OCI-LY3 (cell line): ENCODE data around the gene BMPER.

Experiments used
- H2AFZ ChIP-seq: fragments of 200-600, 300-600 bp; shearing (Covaris generic); 2 replicates; pipeline ENCODE4 v1.6.0; 2014; ENCODE audit warnings: antibody characterized with exemption, low read depth, low read length
- H3K27ac ChIP-seq: fragments of 200-600, 300-600 bp; sonication (generic); 2 replicates; pipeline ENCODE4 v1.5.1; 2014; ENCODE audit warnings: mild to moderate bottlenecking, low read length, moderate library complexity, mixed read lengths
- H3K27me3 ChIP-seq: fragments of 200-600, 300-600 bp; sonication (generic); 2 replicates; pipeline ENCODE4 v1.6.1; 2014; ENCODE audit warnings: low read depth, low read length, mixed read lengths
- H3K36me3 ChIP-seq: fragments of 200-600, 300-600 bp; sonication (generic); replicated peaks from 2 replicates; pipeline ENCODE3; 2014; ENCODE audit warnings: low read depth, low read length, mixed read lengths
- H3K4me1 ChIP-seq: fragments of 300-600, 200-600 bp; sonication (generic); 2 replicates; pipeline ENCODE4 v1.6.1; 2014; ENCODE audit warnings: low read length, mixed read lengths
- H3K4me2 ChIP-seq: fragments of 200-600, 300-600 bp; sonication (generic); 2 replicates; pipeline ENCODE4 v1.6.1; 2014; ENCODE audit warnings: low read length, mixed read lengths
- H3K4me3 ChIP-seq: fragments of 300-600, 200-600 bp; sonication (generic); 2 replicates; pipeline ENCODE4 v1.5.1; 2014; ENCODE audit warnings: antibody characterized with exemption, mild to moderate bottlenecking, low read length, moderate library complexity
- H3K79me2 ChIP-seq: fragments of 300-600, 200-600 bp; shearing (Covaris generic); 2 replicates; pipeline ENCODE4 v1.6.1; 2014; ENCODE audit warnings: mild to moderate bottlenecking, low read length, mixed read lengths
- H3K9ac ChIP-seq: fragments of 300-600, 200-600 bp; shearing (Covaris generic); 2 replicates; pipeline ENCODE4 v1.6.0; 2014; ENCODE audit warnings: mild to moderate bottlenecking, low read length, moderate library complexity
- H3K9me3 ChIP-seq: fragments of 200-600, 300-600 bp; shearing (Covaris generic); 2 replicates; pipeline ENCODE4 v1.6.1; 2014; ENCODE audit warnings: low read length, mixed read lengths; ENCODE audit not compliant: insufficient read depth
- H4K20me1 ChIP-seq: fragments of 200-600, 300-600 bp; sonication (generic); 2 replicates; pipeline ENCODE4 v1.6.1; 2016; ENCODE audit warnings: low read length, mixed read lengths; ENCODE audit not compliant: insufficient read depth
- CTCF ChIP-seq: fragments of 200-600, 300-600 bp; sonication (generic); IDR thresholded peaks from 2 replicates; pipeline ENCODE4 v1.5.1; 2014; ENCODE audit warnings: antibody characterized with exemption, low read length, low read depth
- EZH2phosphoT487 ChIP-seq: fragments of 200-600 bp; shearing (Covaris generic); IDR thresholded peaks from 2 replicates; pipeline ENCODE4 v1.6.1; 2018; ENCODE audit warnings: antibody characterized with exemption, mixed run types, low read depth

Gene BMPER

GRCh38 chr7:34145603-34146002 lies 240.3 kb downstream of the BMPER start:
- Histone ChIP-seq H2AFZ (no peak overlapping the region), H4K20me1 (no peaks in the 10 kb centered on the region), H3K4me2 (no peak overlapping the region), H3K79me2 (no peaks in the 10 kb centered on the region), H3K36me3 (no peaks in the 10 kb centered on the region), H3K4me3 (no peak overlapping the region), H3K9ac (no peak overlapping the region), H3K27ac (no peak overlapping the region), H3K27me3 (peaks cover 3% of the 10 kb centered on the region; the same call in 1 of the 2 replicates), H3K4me1 (no peaks in the 10 kb centered on the region), H3K9me3 (no peaks in the 10 kb centered on the region)
- no peak for TF ChIP-seq EZH2phosphoT487
- no peak for TF ChIP-seq CTCF

- Histone ChIP-seq H3K4me1 (no peaks in the 10 kb centered on the region), H2AFZ (no peak overlapping the region), H3K27ac (no peak overlapping the region), H3K36me3 (no peaks in the 10 kb centered on the region), H4K20me1 (no peaks in the 10 kb centered on the region), H3K4me2 (no peak overlapping the region), H3K4me3 (no peak overlapping the region), H3K27me3 (no peaks in the 10 kb centered on the region), H3K9me3 (no peaks in the 10 kb centered on the region), H3K9ac (no peak overlapping the region), H3K79me2 (no peaks in the 10 kb centered on the region)
- no peak for TF ChIP-seq CTCF
- no peak for TF ChIP-seq EZH2phosphoT487
Measured at GRCh38 chr7:34153656-34154270, 248.4 kb downstream of the BMPER start.

- no peak overlapping the region for H2AFZ ChIP-seq
- H3K27ac ChIP-seq, result no peak overlapping the region
- no peak overlapping the region for H3K4me3 ChIP-seq
- H3K9me3 ChIP-seq, result no peaks in the 10 kb centered on the region
- no peak overlapping the region for H3K4me2 ChIP-seq
- no peaks in the 10 kb centered on the region for H3K4me1 ChIP-seq
- H3K36me3 ChIP-seq, result no peaks in the 10 kb centered on the region
- H3K9ac ChIP-seq, result no peak overlapping the region
- no peaks in the 10 kb centered on the region for H3K79me2 ChIP-seq
- no peaks in the 10 kb centered on the region for H4K20me1 ChIP-seq
- no peaks in the 10 kb centered on the region for H3K27me3 ChIP-seq
- TF ChIP-seq EZH2phosphoT487 (no peak), CTCF (no peak)
Measured at GRCh38 chr7:34155220-34155908, 250.0 kb downstream of the BMPER start.

- H3K36me3 ChIP-seq, result no peaks in the 10 kb centered on the region
- no peak overlapping the region for H3K27ac ChIP-seq
- H3K4me2 ChIP-seq, result no peak overlapping the region
Measured at GRCh38 chr7:34156336-34156735, 251.0 kb downstream of the BMPER start.

More at GRCh38 chr7:34156336-34156735, 251.0 kb downstream of the BMPER start:
- Histone ChIP-seq H3K4me3 (no peak overlapping the region), H3K9ac (no peak overlapping the region), H3K27me3 (no peaks in the 10 kb centered on the region), H2AFZ (no peak overlapping the region), H3K9me3 (no peaks in the 10 kb centered on the region), H4K20me1 (no peaks in the 10 kb centered on the region), H3K79me2 (no peaks in the 10 kb centered on the region), H3K4me1 (no peaks in the 10 kb centered on the region)
- no peak for TF ChIP-seq CTCF
- no peak for TF ChIP-seq EZH2phosphoT487
